Activated CD4-positive, alpha-beta memory T cell treated with anti-CD3 and anti-CD28 coated beads, Interleukin-2, amount 10 ng/mL, durations not matched to agents 7 days and 5 days (primary cell): ENCODE results near the gene LRRC59. TPM values are rescaled to one million over a fixed set of nuclear protein-coding genes. Genes with fewer than 3 reads are reported as not detected.

Experiments
- CTCF ChIA-PET: fragments of 350-600 bp; sonication (Branson Sonifier 250); formaldehyde crosslinking; loops from one replicate; lab custom pipeline; 2021; ENCODE audit warnings: antibody characterized with exemption, inconsistent platforms; lab: Charles Lee
- POLR2A ChIA-PET: fragments of 350-600 bp; sonication (Branson Sonifier 250); formaldehyde crosslinking; loops from one replicate; lab custom pipeline; 2021; ENCODE audit warnings: antibody characterized with exemption; lab: Charles Lee
- DNase-seq: peaks from one replicate; pipeline ENCODE4 v3.0.0-alpha.2; 2020
- H3K27ac Mint-ChIP-seq: one replicate; pipeline ENCODE4 v1.8.0; 2021; ENCODE audit warnings: mild to moderate bottlenecking, mixed read lengths
- H3K27me3 Mint-ChIP-seq: one replicate; pipeline ENCODE4 v1.8.0; 2021; ENCODE audit warnings: mixed read lengths
- H3K36me3 Mint-ChIP-seq: one replicate; pipeline ENCODE4 v1.8.0; 2021; ENCODE audit warnings: low read depth, mixed read lengths
- H3K4me1 Mint-ChIP-seq: one replicate; pipeline ENCODE4 v1.8.0; 2021; ENCODE audit warnings: mixed read lengths
- H3K4me3 Mint-ChIP-seq: one replicate; pipeline ENCODE4 v1.8.0; 2021; ENCODE audit warnings: mild to moderate bottlenecking, mixed read lengths
- H3K9me3 Mint-ChIP-seq: one replicate; pipeline ENCODE4 v1.8.0; 2021; ENCODE audit warnings: mixed read lengths
- total RNA-seq, 2 experiments: library from RNA; stranded (reverse); gene quantifications; one replicate each; pipeline ENCODE4 v1.2.3, GENCODE V29; 2021

Gene LRRC59
- total RNA-seq, 2 experiments from 2014 or later = 67.1 to 68.9 TPM

DNA sequence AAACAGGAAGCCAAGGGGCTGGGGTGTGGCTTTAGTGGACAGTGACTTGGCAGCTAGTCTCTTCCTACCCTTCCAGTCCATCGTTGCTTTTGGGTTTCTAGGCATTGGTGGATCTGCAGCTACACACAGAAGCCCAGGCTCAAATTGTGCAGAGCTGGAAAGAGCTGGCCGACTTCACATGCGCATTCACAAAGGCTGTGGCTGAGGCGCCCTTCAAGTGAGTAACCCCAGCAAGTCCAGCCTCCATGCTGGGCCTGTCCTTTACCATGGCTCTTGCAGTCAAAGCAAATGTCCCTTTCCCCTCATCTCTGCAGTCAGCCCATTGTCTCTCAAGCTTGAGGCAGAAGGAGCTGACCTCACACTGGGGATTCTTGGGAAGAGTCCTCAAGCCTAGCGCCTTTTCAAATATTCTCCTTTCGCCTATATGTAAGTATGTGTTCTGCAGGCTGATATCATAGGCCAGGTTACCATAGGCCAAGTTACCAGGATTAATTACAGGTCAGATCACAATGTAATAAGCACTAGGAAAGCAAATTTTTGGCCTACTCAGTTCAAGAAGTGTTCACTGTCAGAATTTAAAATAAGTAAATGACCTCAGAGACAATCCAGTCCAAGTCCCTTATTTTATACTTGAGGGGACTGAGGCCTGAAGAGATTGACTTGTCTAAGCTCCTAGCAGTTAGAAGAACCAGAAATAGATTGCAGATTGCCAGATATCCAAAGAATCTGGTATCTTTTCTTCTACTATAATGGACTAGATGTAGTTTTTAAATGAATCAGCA is 17.8 kb downstream of the LRRC59 start:
- H3K4me1 Mint-ChIP-seq = peaks cover 6% of the 10 kb centered on the region
- ChIA-PET POLR2A (interaction anchor here (0.8 to 8.0 kb wide), 4 partner anchors 9 to 17 kb away, joined by 3 to 44 read pairs (median 4); partner anchors contain the start of gene LRRC59), CTCF (interaction anchor here (3.4 to 3.9 kb wide), 2 partner anchors 17 to 18 kb away, joined by 10 to 16 read pairs; partner anchors contain the start of gene LRRC59)
- no peak for DNase-seq
- no peaks in the 10 kb centered on the region for H3K9me3 Mint-ChIP-seq
- H3K27me3 Mint-ChIP-seq = no peaks in the 10 kb centered on the region
- H3K27ac Mint-ChIP-seq = no peak overlapping the region
- H3K4me3 Mint-ChIP-seq = no peak overlapping the region
- peaks cover 72% of the 10 kb centered on the region for H3K36me3 Mint-ChIP-seq

DNA sequence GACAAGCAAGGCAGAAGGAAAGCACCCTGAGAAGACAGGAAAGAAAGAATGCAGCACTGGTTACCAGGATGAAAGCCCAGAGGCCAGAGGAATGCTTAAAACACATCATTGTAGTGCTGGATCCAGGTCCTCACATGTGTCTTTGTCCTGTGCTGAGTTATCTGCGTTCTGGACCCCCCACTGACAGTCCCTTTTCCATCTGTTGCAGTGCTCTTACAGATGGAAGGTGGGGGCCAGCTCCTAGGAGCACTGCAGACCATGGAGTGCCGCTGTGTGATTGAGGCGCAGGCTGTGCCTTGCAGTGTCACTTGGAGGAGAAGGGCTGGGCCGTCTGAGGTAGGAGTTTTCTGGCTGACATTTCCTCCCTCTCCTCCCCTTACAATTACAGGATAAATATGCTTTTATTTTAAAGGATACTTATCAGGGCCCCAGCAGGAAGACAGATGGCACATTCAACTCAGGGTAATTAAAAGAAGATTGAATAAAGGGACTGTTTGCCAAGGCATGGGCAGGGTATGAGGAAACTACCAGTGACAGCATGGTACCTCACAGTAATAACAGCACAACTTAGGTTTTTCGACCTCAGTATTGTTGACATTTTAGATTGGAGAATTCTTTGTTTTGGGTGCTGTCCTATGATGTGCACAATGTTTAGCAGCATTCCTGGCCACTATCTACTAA is 21.3 kb downstream of the LRRC59 start:
- DNase-seq = no peak
- Mint-ChIP-seq H3K9me3 (no peaks in the 10 kb centered on the region), H3K27ac (no peak overlapping the region), H3K27me3 (no peaks in the 10 kb centered on the region), H3K4me3 (no peak overlapping the region), H3K4me1 (peaks cover 33% of the 10 kb centered on the region), H3K36me3 (peaks cover 64% of the 10 kb centered on the region)
- CTCF ChIA-PET = no interaction called here
- POLR2A ChIA-PET = interaction anchor here (1.1 to 9.4 kb wide), 2 partner anchors 13 to 21 kb away, joined by 4 to 142 read pairs; partner anchors contain the start of gene LRRC59

DNA sequence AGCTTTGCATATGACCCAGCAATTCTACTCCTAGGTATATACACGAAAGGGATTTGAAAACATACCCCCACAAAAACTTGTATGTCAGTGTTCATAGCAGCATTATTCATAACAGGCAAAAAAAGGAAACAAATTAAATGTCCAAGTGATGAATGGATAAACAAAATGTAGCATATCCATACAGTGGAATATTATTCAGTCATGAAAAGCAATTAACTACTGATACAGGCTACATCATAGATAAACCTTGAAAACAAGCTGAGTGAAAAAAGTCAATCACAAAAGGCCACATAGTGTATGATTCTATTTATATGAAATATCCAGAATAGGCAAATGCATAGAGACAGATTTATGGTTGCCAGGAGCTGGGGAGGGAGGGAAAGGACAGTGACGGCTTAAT is 23.6 kb downstream of the LRRC59 start:
- H3K27me3 Mint-ChIP-seq = no peaks in the 10 kb centered on the region
- H3K36me3 Mint-ChIP-seq = peaks cover 61% of the 10 kb centered on the region
- POLR2A ChIA-PET = interaction anchor here (0.7 to 9.4 kb wide), 13 partner anchors 9 to 335 kb away, joined by 3 to 142 read pairs (median 10); partner anchors contain the start of genes ACSF2, ANKRD40, LRRC59 and XYLT2
- H3K4me1 Mint-ChIP-seq = peaks cover 39% of the 10 kb centered on the region
- peak overlapping the region; percentile 97 for H3K4me3 Mint-ChIP-seq
- CTCF ChIA-PET = interaction anchor here (0.9 to 4.4 kb wide), 4 partner anchors 12 to 106 kb away, joined by 3 to 40 read pairs (median 12); partner anchors contain the start of gene LRRC59
- H3K27ac Mint-ChIP-seq = peak overlapping the region; percentile 97
- DNase-seq = no peak
- no peaks in the 10 kb centered on the region for H3K9me3 Mint-ChIP-seq

DNA sequence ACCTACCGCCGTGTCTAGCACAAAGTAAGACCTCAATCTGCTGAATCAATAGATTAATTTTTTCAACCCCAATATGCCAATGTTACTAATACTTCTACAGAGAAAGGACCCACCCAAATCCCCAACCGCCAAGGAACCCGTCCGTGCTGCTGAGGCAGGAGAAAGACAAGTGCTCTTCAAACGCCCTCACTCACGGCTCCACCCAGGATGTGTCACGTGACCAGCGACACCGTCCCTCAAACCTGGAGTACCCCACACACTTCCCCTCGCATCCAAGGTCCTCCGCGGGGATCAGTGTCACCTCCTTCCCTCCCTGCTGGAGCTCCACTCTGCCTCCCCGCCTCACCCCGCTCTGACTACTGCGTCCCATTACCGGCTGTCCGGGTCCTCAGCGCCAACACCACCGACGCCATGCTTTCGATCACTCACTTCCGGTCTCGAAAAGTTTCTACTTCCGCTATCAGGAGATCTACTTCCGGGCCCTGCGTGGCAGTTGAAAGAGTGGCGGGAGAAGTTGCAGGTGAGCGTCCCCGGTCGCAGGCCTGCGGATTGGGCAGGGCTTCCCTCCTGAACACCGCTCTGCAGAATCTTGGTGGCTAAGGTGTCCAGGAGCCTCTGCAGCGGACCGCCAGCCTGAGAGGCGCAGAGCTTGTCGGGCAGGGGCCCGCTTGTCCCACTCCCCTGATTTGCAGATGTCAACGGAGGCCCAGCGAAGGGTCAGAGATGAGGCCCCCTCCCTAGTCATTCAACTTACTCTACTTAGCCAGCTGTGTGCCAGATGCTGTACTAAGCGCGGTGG is 24.4 kb downstream of the LRRC59 start, which contains the start of the genes EME1 and MRPL27:
Gene EME1, plus strand, starts transcription at position 472 of the 799 bp plus-strand sequence. CDS start 1,980 bp downstream, outside the sequence.
Gene MRPL27, minus strand, starts transcription at position 427 of the 799 bp plus-strand sequence. Its CDS starts 14 bp downstream, at position 413.
- Mint-ChIP-seq H3K4me3 (peak within 1 kb of the TSS; percentile 97), H3K36me3 (peaks cover 66% of the 10 kb centered on the region), H3K27ac (peak within 1 kb of the TSS; percentile 97), H3K4me1 (peaks cover 39% of the 10 kb centered on the region), H3K9me3 (no peaks in the 10 kb centered on the region), H3K27me3 (no peaks in the 10 kb centered on the region)
- peak; percentile 89 for DNase-seq
- CTCF ChIA-PET = interaction anchor here (0.9 to 4.4 kb wide), 5 partner anchors 11 to 107 kb away, joined by 3 to 40 read pairs (median 3); partner anchors contain the start of gene LRRC59
- POLR2A ChIA-PET = interaction anchor here (0.7 to 9.4 kb wide), 15 partner anchors 10 to 336 kb away, joined by 3 to 142 read pairs (median 7); partner anchors contain the start of genes ACSF2, ANKRD40, LRRC59 and XYLT2

DNA sequence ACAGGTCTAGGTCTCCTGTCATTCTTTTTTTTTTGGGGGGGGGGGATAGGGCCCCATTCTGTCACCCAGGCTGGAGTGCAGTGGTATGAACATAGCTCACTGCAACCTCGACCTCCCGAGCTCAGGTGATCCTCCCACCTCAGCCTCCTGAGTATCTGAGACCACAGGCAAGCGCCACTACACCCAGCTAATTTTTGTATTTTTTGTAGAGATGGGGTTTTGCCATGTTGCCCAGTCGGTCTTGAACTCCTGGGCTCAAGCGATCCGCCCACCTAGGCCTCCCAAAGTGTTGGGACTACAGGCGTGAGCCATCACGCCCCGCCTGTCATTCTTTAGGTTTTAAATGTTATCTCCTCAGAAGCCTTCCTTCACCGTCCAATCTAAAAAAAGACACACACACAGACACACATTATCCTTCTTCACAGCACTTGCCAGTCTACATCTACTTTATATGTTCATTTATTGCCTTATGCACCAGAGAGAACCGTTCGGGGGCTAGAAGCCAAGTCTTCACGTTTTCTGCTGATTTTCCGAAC is 25.0 kb downstream of the LRRC59 start:
- Mint-ChIP-seq H3K36me3 (peaks cover 67% of the 10 kb centered on the region), H3K9me3 (no peaks in the 10 kb centered on the region)
- no peak for DNase-seq

DNA sequence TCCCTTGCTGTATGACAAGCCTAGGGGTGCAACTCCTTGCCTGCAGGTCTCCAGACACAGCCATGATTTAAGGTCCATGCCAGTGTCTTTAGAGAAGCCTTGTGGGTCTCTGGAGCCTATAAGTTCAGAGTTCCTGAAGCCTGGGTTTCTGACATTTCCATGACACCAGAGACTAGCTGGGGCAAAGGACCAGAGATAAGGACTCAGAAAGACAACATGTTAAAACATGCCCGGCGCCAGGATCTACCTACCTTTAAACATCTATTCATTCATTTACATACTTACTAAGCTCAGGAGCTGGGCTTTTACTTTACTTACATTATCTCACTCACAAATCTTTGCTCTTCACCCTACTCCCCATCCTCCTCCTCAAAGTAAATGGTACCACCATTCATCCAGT is 25.8 kb downstream of the LRRC59 start:
- Mint-ChIP-seq H3K36me3 (peaks cover 68% of the 10 kb centered on the region), H3K4me3 (peak overlapping the region; percentile 97), H3K27me3 (no peaks in the 10 kb centered on the region)

More for the DNA sequence above, 25.0 kb downstream of the LRRC59 start:
- peak overlapping the region; percentile 97 for H3K27ac Mint-ChIP-seq
- H3K4me1 Mint-ChIP-seq = peaks cover 36% of the 10 kb centered on the region
- no peaks in the 10 kb centered on the region for H3K27me3 Mint-ChIP-seq
- ChIA-PET POLR2A (interaction anchor here (0.8 to 9.4 kb wide), 14 partner anchors 11 to 336 kb away, joined by 3 to 142 read pairs (median 8); partner anchors contain the start of genes ACSF2, ANKRD40, LRRC59 and XYLT2), CTCF (interaction anchor here (0.8 to 4.4 kb wide), 7 partner anchors 10 to 278 kb away, joined by 3 to 40 read pairs (median 4); partner anchors contain the start of gene LRRC59)
- peak overlapping the region; percentile 97 for H3K4me3 Mint-ChIP-seq

DNA sequence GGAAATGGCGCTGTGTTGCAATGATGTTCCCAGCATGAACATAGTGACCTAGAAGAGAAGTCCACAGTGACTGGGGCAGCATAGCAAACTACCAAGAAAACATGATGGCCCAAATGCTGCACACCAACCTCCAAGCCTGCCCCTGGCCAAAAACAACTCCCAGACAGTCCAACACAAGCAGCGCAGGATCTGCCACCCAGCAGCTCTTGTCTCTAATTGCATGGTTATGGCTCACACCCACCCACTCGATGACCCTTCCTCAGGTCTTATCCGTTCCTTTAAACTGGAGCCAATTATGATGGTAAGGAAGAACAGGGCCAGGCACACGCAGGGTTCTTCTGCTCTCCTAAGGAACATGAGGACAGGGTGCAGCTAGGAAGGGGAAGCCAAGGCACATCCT is 27.3 kb downstream of the LRRC59 start:
- POLR2A ChIA-PET = interaction anchor here (1.2 to 9.4 kb wide), 3 partner anchors 9 to 51 kb away, joined by 3 to 142 read pairs (median 78); partner anchors contain the start of gene LRRC59
- no peak for DNase-seq
- Mint-ChIP-seq H3K9me3 (no peaks in the 10 kb centered on the region), H3K27ac (no peak overlapping the region), H3K36me3 (peaks cover 69% of the 10 kb centered on the region), H3K27me3 (no peaks in the 10 kb centered on the region), H3K4me1 (peaks cover 35% of the 10 kb centered on the region), H3K4me3 (no peak overlapping the region)
- CTCF ChIA-PET = interaction anchor here (1.8 to 2.5 kb wide), 2 partner anchors 8 to 27 kb away, joined by 11 to 28 read pairs; partner anchors contain the start of gene LRRC59

More for the DNA sequence above, 25.8 kb downstream of the LRRC59 start:
- no peak for DNase-seq
- ChIA-PET CTCF (interaction anchor here (0.8 to 4.4 kb wide), 5 partner anchors 10 to 277 kb away, joined by 3 to 40 read pairs (median 4); partner anchors contain the start of gene LRRC59), POLR2A (interaction anchor here (0.8 to 9.4 kb wide), 8 partner anchors 10 to 108 kb away, joined by 3 to 142 read pairs (median 24); partner anchors contain the start of genes ACSF2, LRRC59 and XYLT2)
- Mint-ChIP-seq H3K27ac (peak overlapping the region; percentile 97), H3K9me3 (no peaks in the 10 kb centered on the region), H3K4me1 (peaks cover 36% of the 10 kb centered on the region)

DNA sequence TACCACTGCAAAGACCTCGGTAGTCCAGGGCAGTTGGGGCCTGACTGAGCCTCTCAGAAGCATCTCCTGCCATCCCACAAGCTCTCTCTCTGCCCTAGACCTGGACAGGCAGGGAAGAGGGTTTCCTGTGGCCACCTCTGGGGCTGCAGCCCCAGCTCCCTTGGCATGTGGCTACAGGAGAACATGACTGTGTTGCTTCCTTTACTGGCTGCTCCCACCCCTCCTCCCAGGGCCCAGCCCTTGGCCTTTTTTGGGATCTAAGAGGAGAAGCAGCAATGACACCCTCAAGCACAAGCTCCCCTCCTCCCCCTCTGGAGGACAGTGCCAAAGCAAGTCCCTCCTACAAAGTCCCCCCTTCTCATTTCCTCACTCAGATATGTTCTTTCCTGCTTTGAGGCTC is 29.9 kb downstream of the LRRC59 start:
- CTCF ChIA-PET = no interaction called here
- Mint-ChIP-seq H3K27ac (no peak overlapping the region), H3K4me3 (no peak overlapping the region), H3K4me1 (peaks cover 18% of the 10 kb centered on the region), H3K27me3 (no peaks in the 10 kb centered on the region), H3K36me3 (peaks cover 55% of the 10 kb centered on the region), H3K9me3 (no peaks in the 10 kb centered on the region)
- DNase-seq = no peak
- POLR2A ChIA-PET = interaction anchor here (1.2 to 9.4 kb wide), 2 partner anchors 21 to 30 kb away, joined by 5 to 142 read pairs; partner anchors contain the start of genes LRRC59 and XYLT2

DNA sequence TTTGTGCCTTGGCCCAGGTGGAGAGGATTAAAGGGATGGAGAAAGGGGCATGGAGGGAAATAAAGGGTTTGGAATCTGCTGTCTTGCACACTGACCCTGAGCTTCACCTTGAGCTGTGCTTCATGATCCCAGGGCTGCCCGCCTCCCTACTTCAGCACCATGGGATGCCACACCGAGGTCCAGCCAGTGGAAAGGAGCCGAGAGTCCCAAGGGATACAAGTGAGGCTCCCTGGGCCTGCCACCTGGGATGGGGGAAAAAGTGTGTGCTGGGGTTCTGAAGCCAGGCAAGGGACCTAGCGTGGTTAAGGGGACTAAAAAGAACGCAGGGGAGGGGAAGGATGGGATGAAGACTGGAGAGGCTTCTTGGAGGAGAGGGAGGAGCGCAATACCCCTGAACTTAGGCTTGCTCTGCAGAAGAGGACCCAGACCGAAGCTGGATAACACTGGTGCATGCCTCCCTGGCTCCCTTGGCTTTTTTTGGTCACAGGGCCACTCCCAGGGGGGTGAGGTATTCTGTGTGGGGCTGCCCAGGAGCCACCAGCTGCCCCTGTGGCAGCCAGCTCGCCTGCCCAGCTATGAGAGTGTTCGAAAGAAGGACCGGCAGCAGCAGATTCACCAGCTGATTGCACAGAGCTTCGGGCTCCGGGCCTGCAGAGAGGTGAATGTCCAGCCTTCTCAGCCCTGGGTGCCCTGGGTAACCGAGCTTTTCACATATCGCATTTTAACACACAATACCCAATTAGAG is 31.5 kb downstream of the LRRC59 start:
- Mint-ChIP-seq H3K4me3 (no peak overlapping the region), H3K9me3 (no peaks in the 10 kb centered on the region), H3K4me1 (peaks cover 13% of the 10 kb centered on the region), H3K27ac (no peak overlapping the region), H3K36me3 (peaks cover 45% of the 10 kb centered on the region), H3K27me3 (no peaks in the 10 kb centered on the region)
- DNase-seq = no peak
- POLR2A ChIA-PET = interaction anchor here (2.4 to 5.7 kb wide), 2 partner anchors 19 to 31 kb away, joined by 13 to 55 read pairs; partner anchors contain the start of gene LRRC59
- CTCF ChIA-PET = interaction anchor here (2.6 kb wide), 1 partner anchor 32 kb away, joined by 12 read pairs; the partner anchor contains the start of gene LRRC59

DNA sequence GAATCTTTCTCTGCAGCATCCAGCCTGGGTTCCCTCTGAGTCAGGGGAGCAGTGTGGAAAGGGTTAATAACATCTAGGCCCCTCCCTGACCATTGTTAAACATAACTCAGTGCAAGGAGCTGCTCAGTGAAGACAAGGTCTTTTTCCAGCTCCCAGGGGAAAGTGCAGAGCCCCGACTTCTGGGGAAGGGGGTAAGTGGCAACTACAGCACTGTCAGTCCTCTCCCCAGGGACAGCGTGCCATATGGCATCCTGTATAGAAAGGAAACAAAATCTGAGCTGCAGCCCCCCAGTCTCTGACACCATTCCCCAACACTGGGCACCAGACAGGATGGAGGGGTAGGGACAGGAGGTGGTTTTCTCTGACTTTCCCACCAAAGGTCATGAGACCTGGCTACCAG is 32.2 kb downstream of the LRRC59 start:
- Mint-ChIP-seq H3K27ac (no peak overlapping the region), H3K9me3 (no peaks in the 10 kb centered on the region), H3K4me1 (peaks cover 8% of the 10 kb centered on the region), H3K27me3 (no peaks in the 10 kb centered on the region), H3K4me3 (no peak overlapping the region), H3K36me3 (peaks cover 39% of the 10 kb centered on the region)
- ChIA-PET POLR2A (interaction anchor here (0.6 to 7.7 kb wide), 5 partner anchors 6 to 31 kb away, joined by 3 to 78 read pairs (median 13); partner anchors contain the start of genes EME1, LRRC59 and MRPL27), CTCF (interaction anchor here (2.6 kb wide), 1 partner anchor 32 kb away, joined by 12 read pairs; the partner anchor contains the start of gene LRRC59)
- no peak for DNase-seq
